PC-9 (cell line): ENCODE data around the gene PRKCA. TPM values are rescaled to one million over a fixed set of nuclear protein-coding genes. Genes with fewer than 3 reads are reported as not detected.

Source experiments
- BruUV-seq: library from RNA; stranded (reverse); fragments of 400-500 nt; replicated peaks from 2 replicates; lab custom pipeline; 2021; lab: Mats Ljungman, UMichigan
- CTCF ChIA-PET: fragments of 300-600 bp; sonication (Branson Sonifier 250); formaldehyde crosslinking; loops from one replicate; lab custom pipeline; 2022; ENCODE audit warnings: antibody characterized with exemption; lab: Charles Lee
- POLR2A ChIA-PET: fragments of 300-600 bp; sonication (Branson Sonifier 250); formaldehyde crosslinking; loops from one replicate; lab custom pipeline; 2022; ENCODE audit warnings: antibody characterized with exemption; ENCODE audit not compliant: unreplicated experiment; lab: Charles Lee
- DNase-seq, 2 experiments: peaks; one replicate each; pipeline versions ENCODE4 v3.0.0 to v3.0.0-alpha.2; 2015 to 2022; ENCODE audit warnings: mixed read lengths in 1 of 2
- H2AFZ ChIP-seq: fragments of 200-600 bp; sonication (generic); 2 replicates; pipeline ENCODE4 v1.8.1; 2017; ENCODE audit warnings: antibody characterized with exemption
- H3F3A ChIP-seq: fragments of 200-600 bp; sonication (generic); 2 replicates; pipeline ENCODE4 v1.8.1; 2017; ENCODE audit warnings: antibody characterized with exemption, mild to moderate bottlenecking, low read depth; ENCODE audit not compliant: insufficient read depth
- H3K27ac ChIP-seq: fragments of 200-600 bp; sonication (generic); 2 replicates; pipeline ENCODE4 v1.6.1; 2016; ENCODE audit warnings: mixed run types
- H3K27me3 ChIP-seq: fragments of 200-600 bp; sonication (generic); 2 replicates; pipeline ENCODE4 v1.6.1; 2016; ENCODE audit warnings: low read depth, mixed run types; ENCODE audit not compliant: insufficient read depth
- H3K36me3 ChIP-seq: fragments of 200-600 bp; sonication (generic); 2 replicates; pipeline ENCODE4 v1.6.1; 2016; ENCODE audit warnings: low read depth, mixed run types
- H3K4me1 ChIP-seq: fragments of 200-600 bp; sonication (generic); replicated peaks from 2 replicates; pipeline ENCODE4 v1.6.1; 2016; ENCODE audit warnings: mixed run types; ENCODE audit not compliant: insufficient read depth
- H3K4me2 ChIP-seq: fragments of 200-600 bp; sonication (generic); 2 replicates; pipeline ENCODE4 v1.6.1; 2017; ENCODE audit warnings: mixed run types
- H3K4me3 ChIP-seq: fragments of 200-600 bp; sonication (generic); 2 replicates; pipeline ENCODE4 v1.6.1; 2016; ENCODE audit warnings: mixed run types
- H3K79me2 ChIP-seq: fragments of 200-600 bp; sonication (generic); 2 replicates; pipeline ENCODE4 v1.6.1; 2017; ENCODE audit warnings: low read depth, mixed run types
- H3K9me2 ChIP-seq: fragments of 200-600 bp; sonication (generic); 2 replicates; pipeline ENCODE4 v1.8.1; 2017; ENCODE audit warnings: mild to moderate bottlenecking; ENCODE audit not compliant: insufficient read depth
- H3K9me3 ChIP-seq: fragments of 200-600 bp; sonication (generic); 2 replicates; pipeline ENCODE4 v1.8.1; 2016; ENCODE audit warnings: low read depth; ENCODE audit not compliant: insufficient read depth
- H4K20me1 ChIP-seq: fragments of 200-600 bp; sonication (generic); 2 replicates; pipeline ENCODE4 v1.8.1; 2017; ENCODE audit not compliant: insufficient read depth
- EZH2 ChIP-seq: fragments of 200-600 bp; sonication (generic); IDR thresholded peaks from 2 replicates; pipeline ENCODE4 v1.8.0; 2017; ENCODE audit warnings: antibody characterized with exemption, low read depth
- intact Hi-C: fragments of 100-400 bp; cut with micrococcal nuclease; formaldehyde crosslinking; loops from one replicate; pipeline ENCODE4 v1.10.0; 2022; ENCODE audit not compliant: unreplicated experiment
- total RNA-seq: library from RNA; stranded (reverse); gene quantifications from 2 replicates; pipeline ENCODE4 v1.2.3, GENCODE V29; 2021
- TF ChIP-seq, protein P1 (sequence below): fragments of 200-600 bp; sonication (generic); conservative IDR thresholded peaks from 2 replicates; pipeline ENCODE4 v1.6.1; 2017; ENCODE audit warnings: mixed run types, antibody characterized with exemption, mild to moderate bottlenecking, moderate library complexity

The PRKCA gene
- total RNA-seq, 1 experiment from 2014 or later, result 23.1 TPM

DNA sequence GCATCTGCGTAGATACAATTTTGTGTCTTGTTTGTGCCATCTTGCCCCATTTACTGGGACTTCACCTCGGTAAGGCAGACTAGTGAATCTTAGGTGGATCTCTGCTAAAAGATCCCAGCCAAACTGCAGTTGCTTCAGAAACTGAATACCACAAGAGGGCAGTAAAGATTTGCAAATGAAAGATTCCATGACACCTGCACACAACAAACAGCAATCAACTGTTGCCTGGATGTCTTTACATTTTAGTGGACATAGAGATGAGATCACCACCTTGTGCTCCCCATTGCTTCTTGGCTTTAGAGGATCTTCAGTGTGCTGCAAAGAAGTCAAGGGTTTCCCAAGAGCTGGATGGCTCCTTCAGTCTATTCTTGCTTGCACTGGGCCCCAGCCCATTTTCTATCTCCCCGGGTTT, 413.3 kb downstream of the PRKCA start:
- no TSS peak for BruUV-seq
- peaks cover 14% of the 10 kb centered on the region for H3K4me1 ChIP-seq
- intact Hi-C loops, result loop anchor here (1.0 to 10.0 kb wide), 4 partner anchors 191 to 1749 kb away; no protein-coding TSS in a partner anchor
- no peaks in the 10 kb centered on the region for H3K36me3 ChIP-seq
- H3K27me3 ChIP-seq, result no peaks in the 10 kb centered on the region
- no peaks in the 10 kb centered on the region for H3F3A ChIP-seq
- CTCF ChIA-PET, result interaction anchor here (0.6 to 0.8 kb wide), 3 partner anchors 656 to 1168 kb away, joined by 3 to 6 read pairs (median 3); no protein-coding TSS in a partner anchor
- DNase-seq, result peak; percentile 14 to 60
- H3K27ac ChIP-seq, result no peak overlapping the region
- H3K79me2 ChIP-seq, result no peaks in the 10 kb centered on the region
- H4K20me1 ChIP-seq, result no peaks in the 10 kb centered on the region
- no peak overlapping the region for H3K4me3 ChIP-seq
- TF ChIP-seq, protein P1, sequence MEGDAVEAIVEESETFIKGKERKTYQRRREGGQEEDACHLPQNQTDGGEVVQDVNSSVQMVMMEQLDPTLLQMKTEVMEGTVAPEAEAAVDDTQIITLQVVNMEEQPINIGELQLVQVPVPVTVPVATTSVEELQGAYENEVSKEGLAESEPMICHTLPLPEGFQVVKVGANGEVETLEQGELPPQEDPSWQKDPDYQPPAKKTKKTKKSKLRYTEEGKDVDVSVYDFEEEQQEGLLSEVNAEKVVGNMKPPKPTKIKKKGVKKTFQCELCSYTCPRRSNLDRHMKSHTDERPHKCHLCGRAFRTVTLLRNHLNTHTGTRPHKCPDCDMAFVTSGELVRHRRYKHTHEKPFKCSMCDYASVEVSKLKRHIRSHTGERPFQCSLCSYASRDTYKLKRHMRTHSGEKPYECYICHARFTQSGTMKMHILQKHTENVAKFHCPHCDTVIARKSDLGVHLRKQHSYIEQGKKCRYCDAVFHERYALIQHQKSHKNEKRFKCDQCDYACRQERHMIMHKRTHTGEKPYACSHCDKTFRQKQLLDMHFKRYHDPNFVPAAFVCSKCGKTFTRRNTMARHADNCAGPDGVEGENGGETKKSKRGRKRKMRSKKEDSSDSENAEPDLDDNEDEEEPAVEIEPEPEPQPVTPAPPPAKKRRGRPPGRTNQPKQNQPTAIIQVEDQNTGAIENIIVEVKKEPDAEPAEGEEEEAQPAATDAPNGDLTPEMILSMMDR, result peak; percentile 83
- no peak for TF ChIP-seq EZH2
- H3K9me2 ChIP-seq, result no peaks in the 10 kb centered on the region
- no peaks in the 10 kb centered on the region for H3K9me3 ChIP-seq
- H3K4me2 ChIP-seq, result no peak overlapping the region
- H2AFZ ChIP-seq, result no peak overlapping the region
- POLR2A ChIA-PET, result no interaction called here

DNA sequence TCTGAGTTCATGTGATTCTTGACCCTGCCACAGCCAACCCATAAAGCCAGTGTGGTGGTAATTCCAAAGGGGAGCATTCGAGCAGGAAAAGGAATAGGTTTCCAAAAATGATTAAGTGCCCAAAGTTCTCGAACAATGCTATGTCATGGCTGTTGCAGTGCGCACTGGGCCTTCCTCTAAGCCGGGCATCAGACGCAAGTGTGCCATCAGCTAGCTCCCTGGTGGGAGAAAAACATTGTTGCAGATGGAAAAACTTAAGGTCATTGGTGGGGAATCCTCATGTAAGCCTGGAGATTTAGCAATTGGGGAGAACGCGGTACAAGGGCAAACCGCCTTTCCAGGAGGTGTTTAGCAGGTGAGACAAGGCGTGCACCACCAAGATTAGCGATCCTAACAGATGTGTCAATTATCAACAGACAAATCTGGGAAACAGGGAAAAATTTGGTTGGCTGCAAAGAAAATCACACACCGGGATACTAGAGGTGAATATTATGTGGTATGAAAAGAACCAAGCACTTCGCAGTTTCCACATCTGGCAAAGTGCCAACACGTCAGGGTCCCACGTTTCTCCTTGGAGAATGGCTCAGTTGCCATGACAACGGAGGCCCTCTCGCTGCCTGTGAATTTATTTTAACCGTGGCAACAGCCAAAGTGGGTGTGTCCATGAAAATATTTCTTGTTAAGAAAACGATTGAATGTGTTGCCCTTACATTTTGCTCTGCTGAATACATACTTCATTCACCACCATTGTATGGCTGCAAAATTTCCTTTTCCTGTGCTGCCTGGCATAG, 414.0 kb downstream of the PRKCA start:
- intact Hi-C loops, result loop anchor here (5.0 to 10.0 kb wide), 3 partner anchors 366 to 1748 kb away; no protein-coding TSS in a partner anchor
- Histone ChIP-seq H3K27ac (no peak overlapping the region), H2AFZ (no peak overlapping the region), H3K4me1 (peaks cover 10% of the 10 kb centered on the region), H4K20me1 (no peaks in the 10 kb centered on the region), H3K4me2 (no peak overlapping the region), H3K36me3 (no peaks in the 10 kb centered on the region), H3K4me3 (no peak overlapping the region), H3K9me3 (no peaks in the 10 kb centered on the region), H3K27me3 (no peaks in the 10 kb centered on the region), H3K9me2 (no peaks in the 10 kb centered on the region), H3K79me2 (no peaks in the 10 kb centered on the region), H3F3A (no peaks in the 10 kb centered on the region)
- CTCF ChIA-PET, result interaction anchor here (0.6 to 0.8 kb wide), 2 partner anchors 656 to 718 kb away, joined by 3 to 6 read pairs; no protein-coding TSS in a partner anchor
- TF ChIP-seq EZH2, result no peak
- TF ChIP-seq, protein P1, result no peak
- DNase-seq, result no peak
- BruUV-seq, result no TSS peak
- POLR2A ChIA-PET, result no interaction called here

DNA sequence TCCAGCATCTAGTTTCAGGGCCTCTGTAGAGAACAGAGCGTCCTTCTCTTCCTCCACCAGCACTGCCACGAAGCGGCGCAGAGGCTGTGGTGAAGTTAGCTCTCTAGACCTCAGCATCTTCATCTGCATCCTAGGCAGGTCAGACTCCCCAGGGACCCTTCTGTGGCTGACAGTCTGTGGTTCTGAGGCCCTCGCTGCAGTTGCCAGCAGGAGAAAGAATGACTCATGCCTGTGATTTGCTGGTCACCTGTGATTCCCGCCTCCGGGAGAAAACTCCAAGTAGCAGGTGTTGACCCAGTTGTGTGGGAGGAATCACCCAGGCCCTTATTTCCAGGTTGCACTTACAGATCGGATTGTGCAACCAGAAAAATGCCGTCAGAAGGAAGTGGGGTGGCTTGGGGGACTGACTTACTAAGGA, 415.2 kb downstream of the PRKCA start:
- TF ChIP-seq EZH2, result no peak
- TF ChIP-seq, protein P1, result no peak
- no peak overlapping the region for H2AFZ ChIP-seq
- H3F3A ChIP-seq, result no peaks in the 10 kb centered on the region
- no TSS peak for BruUV-seq
- H4K20me1 ChIP-seq, result no peaks in the 10 kb centered on the region
- H3K27me3 ChIP-seq, result no peaks in the 10 kb centered on the region
- no peaks in the 10 kb centered on the region for H3K79me2 ChIP-seq
- no peaks in the 10 kb centered on the region for H3K4me1 ChIP-seq
- H3K36me3 ChIP-seq, result no peaks in the 10 kb centered on the region
- no peaks in the 10 kb centered on the region for H3K9me3 ChIP-seq
- POLR2A ChIA-PET, result no interaction called here
- H3K4me3 ChIP-seq, result no peak overlapping the region
- no peaks in the 10 kb centered on the region for H3K9me2 ChIP-seq
- CTCF ChIA-PET, result no interaction called here
- H3K27ac ChIP-seq, result no peak overlapping the region
- intact Hi-C loops, result loop anchor here (5.0 to 10.0 kb wide), 3 partner anchors 365 to 1747 kb away; no protein-coding TSS in a partner anchor
- no peak for DNase-seq
- no peak overlapping the region for H3K4me2 ChIP-seq
